Glomerular visceral epithelial cell (primary cell): ENCODE results near the gene ATG16L2.
A peak's percentile ranks its signal among the peaks of the same experiment; 100 is the strongest.
"Not testable (repeated sequence)": the region's sequence is repeated elsewhere in the genome, so short reads cannot be mapped to it uniquely, and the experiment has no call there.

ENCODE experiments used
- DNase-seq: peaks from one replicate; pipeline ENCODE4 v3.0.0-alpha.2; 2016; ENCODE audit errors: extremely low spot score

Gene ATG16L2

GRCh38 chr11:72780296-72781062, 33.7 kb upstream of the ATG16L2 start:
- no peak for DNase-seq

GRCh38 chr11:72781063-72781312, 33.2 kb upstream of the ATG16L2 start:
- no peak for DNase-seq

GRCh38 chr11:72781313-72782080, 32.7 kb upstream of the ATG16L2 start:
- peak; percentile 32 for DNase-seq

- DNase-seq: no peak
These were observed 31.9 kb upstream of the ATG16L2 start for GRCh38 chr11:72782081-72782920.

- no peak for DNase-seq
These were observed 30.9 kb upstream of the ATG16L2 start for GRCh38 chr11:72783144-72783905.

GRCh38 chr11:72784662-72785061, 29.5 kb upstream of the ATG16L2 start:
- no peak for DNase-seq

- DNase-seq: no peak
These were observed 27.7 kb upstream of the ATG16L2 start for GRCh38 chr11:72786305-72787215.

- DNase-seq: no peak
These were observed 26.8 kb upstream of the ATG16L2 start for GRCh38 chr11:72787216-72788104.

- no peak for DNase-seq
These were observed 26.0 kb upstream of the ATG16L2 start for GRCh38 chr11:72788241-72788640.

- peak; percentile 38 for DNase-seq
These were observed 24.6 kb upstream of the ATG16L2 start for GRCh38 chr11:72789493-72790131.

GRCh38 chr11:72791228-72791627, 23.0 kb upstream of the ATG16L2 start:
- DNase-seq: not testable (repeated sequence)

- no peak for DNase-seq
These were observed 21.7 kb upstream of the ATG16L2 start for GRCh38 chr11:72792437-72793021.

- DNase-seq: no peak
These were observed 21.2 kb upstream of the ATG16L2 start for GRCh38 chr11:72793076-72793424.

- DNase-seq: peak; percentile 95
These were observed 20.5 kb upstream of the ATG16L2 start, which contains the start of gene STARD10 for GRCh38 chr11:72793425-72794367. STARD10 (minus strand) TSS chr11:72794047; CDS start chr11:72781181, 12,866 bp downstream.

- DNase-seq: no peak
These were observed 15.8 kb upstream of the ATG16L2 start for GRCh38 chr11:72798361-72798760.

GRCh38 chr11:72799441-72799840, 14.8 kb upstream of the ATG16L2 start:
- DNase-seq: no peak

GRCh38 chr11:72802822-72803221, 11.4 kb upstream of the ATG16L2 start:
- DNase-seq: no peak

- no peak for DNase-seq
These were observed 9.0 kb upstream of the ATG16L2 start for GRCh38 chr11:72805216-72805615.
